ENCODE data around the gene TBCD.
"Not testable (repeated sequence)": the region's sequence is repeated elsewhere in the genome, so short reads cannot be mapped to it uniquely, and the experiment has no call there.

Gene TBCD

GRCh38 chr17:82767041-82767754 lies 15.3 kb downstream of the TBCD start:
- no peak for DNase-seq

DNA sequence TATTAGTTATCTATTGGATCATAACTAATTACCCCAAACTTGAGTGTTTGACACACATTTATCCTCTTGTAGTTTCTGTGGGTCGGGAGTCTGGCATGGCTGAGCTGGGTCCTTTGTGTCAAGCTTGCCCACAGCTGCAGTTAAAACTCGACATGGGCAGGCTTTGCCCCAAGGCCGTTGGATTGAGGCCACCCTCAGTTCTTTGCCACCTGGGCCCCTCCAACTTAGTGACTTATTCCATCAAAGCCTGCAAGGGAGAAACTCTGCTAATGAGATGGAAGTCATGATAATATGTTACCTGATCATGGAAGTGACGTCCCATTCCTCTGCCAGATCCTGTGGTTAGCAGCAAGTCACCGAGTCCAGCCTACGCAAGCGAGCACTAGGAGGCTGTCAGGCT lies 17.2 kb downstream of the TBCD start:
- no peak for DNase-seq

GRCh38 chr17:82772026-82772425 lies 20.2 kb downstream of the TBCD start:
- DNase-seq = no peak

- DNase-seq = not testable (repeated sequence)
These were observed 22.6 kb downstream of the TBCD start for GRCh38 chr17:82774456-82774855.

DNA sequence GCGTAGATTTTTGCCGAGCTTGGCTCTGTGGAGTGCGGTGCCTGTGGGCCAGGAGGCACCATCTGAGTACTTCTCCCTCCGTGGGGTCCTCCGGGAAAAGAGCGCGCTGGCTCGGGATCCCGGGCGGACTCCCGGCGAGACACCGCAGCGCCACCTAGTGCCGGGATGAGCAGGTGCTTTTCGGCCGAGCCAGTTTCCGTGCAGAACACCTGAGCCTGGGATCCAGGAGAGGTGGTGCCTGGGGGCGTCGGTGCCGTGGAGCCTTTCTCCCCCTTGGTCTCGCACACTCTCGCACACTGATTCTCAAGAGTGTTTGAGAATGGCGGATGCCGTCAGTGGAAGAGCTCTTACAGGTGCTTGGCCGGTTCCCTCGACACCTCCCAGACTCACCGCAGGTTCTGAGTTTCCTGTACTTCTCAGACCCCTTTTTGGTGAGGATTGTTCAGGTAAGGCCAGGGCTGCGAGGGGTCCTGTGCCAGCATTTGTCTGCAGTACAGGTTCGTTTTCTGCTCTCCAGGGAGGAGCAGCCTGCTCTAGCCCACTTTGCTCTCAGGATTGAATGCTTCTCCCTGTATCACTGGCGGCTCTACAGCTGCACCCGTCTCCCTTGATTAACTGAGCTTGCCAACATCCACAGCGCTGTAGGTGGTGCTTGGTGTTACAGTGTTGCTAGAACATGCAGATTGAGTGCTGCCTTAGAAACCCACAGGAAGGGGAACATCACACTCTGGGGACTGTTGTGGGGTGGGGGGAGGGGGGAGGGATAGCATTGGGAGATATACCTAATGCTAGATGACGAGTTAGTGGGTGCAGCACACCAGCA lies 23.3 kb downstream of the TBCD start:
- DNase-seq = peak; percentile 30 to 67

DNA sequence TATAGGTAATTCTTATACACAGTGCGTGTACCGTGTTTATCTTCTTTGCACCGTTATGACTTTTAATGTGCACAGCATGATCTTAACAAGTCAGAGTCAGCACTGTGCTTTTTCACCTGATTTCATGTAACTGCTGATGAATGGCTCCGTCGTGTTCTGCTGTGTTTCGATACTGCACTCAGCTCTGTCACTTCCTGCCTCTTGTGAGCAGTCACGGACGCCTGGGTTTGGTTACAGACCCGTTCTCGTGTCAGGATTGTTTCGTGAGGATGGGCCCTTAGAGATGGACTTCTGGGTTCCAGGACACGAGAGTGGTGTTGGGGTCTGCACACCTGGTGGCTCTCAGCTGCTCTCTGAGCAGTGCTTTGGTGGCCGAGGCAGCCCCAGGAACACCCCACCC lies 24.6 kb downstream of the TBCD start:
- DNase-seq = no peak

DNA sequence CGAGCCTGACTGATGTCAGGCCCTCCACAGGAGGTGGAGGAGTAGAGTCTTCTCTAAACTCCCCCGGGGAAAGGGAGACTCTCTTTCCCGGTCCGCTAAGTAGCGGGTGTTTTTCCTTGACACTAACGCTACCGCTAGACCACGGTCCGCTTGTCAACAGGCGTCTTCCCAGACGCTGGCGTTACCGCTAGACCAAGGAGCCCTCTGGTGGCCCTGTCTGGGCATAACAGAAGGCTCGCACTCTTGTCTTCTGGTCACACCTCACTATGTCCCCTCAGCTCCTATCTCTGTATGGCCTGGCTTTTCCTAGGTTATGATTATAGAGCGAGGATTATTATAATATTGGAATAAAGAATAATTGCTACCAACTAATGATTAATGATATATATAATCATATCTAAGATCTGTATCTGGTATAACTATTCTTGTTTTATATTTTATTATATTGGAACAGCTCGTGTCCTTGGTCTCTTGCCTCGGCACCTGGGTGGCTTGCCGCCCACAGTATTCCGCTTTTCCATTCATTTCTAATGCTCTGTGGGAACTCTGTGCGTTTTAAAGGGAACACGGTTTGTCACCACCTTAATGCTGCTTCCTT lies 26.0 kb downstream of the TBCD start:
- not testable (repeated sequence) for DNase-seq

DNA sequence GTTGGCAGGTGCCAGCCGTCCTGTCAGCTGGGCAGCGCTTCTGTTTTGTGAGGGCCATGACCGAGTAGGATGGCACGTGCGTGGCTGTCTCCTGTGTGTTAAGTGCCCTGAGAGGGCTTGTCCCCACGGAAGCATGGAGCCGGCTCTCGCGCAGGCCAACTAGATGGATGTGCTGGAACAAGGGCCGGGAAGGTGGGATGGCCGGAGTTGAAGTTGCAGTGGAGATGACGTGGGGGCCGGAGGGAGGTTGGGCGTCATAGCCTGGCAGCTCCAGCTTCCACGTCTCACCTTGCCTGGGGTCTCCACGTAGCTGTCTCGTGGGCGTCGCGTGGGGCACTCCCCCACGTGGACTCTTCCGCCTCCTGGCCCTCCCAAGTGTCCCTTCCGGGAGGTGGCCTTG lies 27.7 kb downstream of the TBCD start:
- DNase-seq = no peak

GRCh38 chr17:82780195-82780594 lies 28.3 kb downstream of the TBCD start:
- no peak for DNase-seq

DNA sequence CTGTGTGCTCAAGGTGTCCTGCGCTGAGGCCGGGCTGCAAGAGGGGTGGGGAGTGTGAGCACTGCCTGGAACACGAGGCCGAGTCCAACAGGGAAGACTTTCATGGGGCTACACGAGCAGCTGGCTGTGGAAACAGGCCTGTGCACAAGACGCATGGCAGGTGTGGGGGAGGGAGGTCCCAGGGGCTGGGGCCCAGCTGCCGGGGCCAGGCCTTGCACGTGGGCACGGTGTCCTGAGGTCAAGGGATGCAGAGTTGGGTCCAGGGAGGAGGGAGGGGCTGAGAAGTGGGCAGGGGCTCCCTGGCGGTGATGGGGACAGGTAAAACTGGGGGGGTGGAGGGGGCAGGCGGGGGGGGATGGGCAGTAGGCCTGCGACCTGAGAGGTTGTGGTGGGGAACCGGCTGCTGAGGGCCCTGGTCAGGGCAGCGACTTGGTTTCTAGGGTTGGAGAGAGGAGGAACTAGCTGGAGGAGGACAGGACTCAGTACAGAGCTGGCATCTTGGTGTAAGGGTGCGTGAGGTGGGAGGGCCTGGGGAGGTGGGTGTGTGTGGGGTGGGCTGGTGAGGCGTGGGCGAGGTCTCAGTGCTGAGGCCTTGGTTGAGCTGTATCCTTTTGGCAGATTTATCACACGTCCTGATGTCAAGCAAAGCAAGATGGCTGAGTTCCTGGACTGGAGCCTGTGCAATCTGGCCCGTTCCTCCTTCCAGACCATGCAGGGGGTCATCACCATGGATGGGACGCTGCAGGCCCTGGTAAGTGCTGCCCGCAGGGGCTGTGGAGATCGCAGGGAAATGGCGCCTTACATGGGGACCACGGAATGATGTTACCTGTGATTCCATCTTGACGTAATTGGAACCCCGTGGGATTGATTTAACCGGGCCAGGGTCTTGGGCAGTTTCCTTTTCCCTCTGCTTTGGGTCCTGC lies 29.4 kb downstream of the TBCD start:
- no peak for DNase-seq

DNA sequence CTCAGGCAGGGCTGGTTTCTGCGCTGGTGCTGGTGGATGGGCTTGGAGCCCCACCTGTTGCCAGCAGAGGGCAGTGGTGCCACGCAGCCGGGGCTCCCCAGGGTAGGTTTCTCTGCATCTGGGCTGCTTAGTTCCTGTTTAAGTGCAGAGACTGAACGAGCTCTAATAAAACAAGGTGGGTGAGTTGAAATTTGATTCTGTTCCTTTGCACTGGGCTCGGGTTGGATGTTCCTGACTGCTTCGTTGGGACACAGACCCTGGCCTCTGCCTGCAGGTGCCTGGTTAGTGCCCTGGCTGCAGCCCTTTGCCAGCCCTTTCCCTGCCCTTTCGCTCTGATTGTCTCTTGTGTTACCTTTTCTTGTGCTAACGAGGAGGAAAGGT lies 30.0 kb downstream of the TBCD start:
- DNase-seq = peak; percentile 31 to 53

GRCh38 chr17:82782657-82783207 lies 30.9 kb downstream of the TBCD start:
- no peak for DNase-seq

DNA sequence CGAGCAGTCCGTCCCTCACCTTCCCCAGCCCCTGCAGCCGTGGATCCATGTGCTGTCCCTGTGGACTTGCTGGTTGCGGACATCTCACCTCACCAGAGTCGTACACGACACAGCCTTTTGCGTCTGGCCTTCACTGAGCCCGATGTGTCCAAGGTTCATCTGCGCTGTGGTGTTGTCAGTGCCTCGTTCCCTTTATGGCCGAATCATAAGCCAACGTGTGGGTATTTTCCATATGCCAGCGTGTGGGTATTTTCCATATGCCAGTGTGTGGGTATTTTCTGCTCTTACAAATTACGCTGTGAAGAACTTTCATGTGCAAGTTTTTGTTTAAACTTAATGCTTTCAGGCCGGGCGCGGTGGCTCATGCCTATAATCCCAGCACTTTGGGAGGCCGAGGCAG lies 31.6 kb downstream of the TBCD start:
- DNase-seq = no peak

DNA sequence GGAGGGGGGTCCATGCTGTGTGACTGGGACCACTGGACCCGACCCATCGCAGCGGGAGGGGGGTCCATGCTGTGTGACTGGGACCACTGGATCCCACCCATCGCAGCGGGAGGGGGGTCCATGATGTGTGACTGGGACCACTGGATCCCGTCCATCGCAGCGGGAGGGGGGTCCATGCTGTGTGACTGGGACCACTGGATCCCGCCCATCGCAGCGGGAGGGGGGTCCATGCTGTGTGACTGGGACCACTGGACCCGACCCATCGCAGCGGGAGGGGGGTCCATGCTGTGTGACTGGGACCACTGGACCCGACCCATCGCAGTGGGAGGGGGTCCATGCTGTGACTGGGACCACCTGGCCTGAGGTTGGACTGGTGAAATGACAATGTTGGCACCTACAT lies 33.7 kb downstream of the TBCD start:
- DNase-seq = not testable (repeated sequence)

- DNase-seq = no peak
These were observed 34.6 kb downstream of the TBCD start for GRCh38 chr17:82786427-82786826.

DNA sequence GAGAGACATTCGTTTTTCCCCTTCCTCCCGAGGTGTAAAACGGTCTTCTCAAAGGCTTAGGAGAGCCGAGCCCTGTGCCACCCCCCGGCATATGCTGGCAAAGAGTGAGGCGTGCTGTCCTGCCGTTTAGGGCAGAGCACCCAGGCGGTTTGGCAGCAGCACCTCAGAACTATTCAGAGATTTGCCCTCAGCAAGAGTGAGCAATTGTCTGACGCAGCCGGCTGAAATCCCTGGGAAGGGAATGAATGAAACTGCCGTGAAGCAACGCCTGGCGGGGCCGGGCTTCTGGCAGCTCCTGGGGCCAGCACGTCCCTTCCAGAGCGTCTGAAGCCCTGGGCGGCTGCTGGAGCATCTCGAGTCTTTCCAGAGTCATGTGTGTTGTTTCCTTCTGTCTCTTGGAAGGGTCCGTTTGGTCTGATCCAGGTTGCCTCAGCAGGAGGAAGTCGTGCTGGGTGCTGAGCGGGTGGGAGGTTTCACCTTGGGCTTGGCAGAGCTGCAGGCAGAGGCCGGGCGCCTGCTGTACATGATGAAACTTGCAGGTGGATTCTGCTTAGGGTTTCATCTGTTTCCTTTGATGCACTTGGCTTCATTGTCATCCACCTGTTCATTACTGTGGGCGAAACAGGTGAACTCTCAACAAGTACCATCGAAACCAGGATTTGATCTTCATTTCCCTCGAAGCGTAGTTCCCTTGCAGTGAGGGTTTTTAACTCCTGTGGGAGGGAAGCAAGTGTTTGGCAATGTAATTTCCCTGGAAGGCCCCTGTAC lies 35.4 kb downstream of the TBCD start:
- no peak for DNase-seq

DNA sequence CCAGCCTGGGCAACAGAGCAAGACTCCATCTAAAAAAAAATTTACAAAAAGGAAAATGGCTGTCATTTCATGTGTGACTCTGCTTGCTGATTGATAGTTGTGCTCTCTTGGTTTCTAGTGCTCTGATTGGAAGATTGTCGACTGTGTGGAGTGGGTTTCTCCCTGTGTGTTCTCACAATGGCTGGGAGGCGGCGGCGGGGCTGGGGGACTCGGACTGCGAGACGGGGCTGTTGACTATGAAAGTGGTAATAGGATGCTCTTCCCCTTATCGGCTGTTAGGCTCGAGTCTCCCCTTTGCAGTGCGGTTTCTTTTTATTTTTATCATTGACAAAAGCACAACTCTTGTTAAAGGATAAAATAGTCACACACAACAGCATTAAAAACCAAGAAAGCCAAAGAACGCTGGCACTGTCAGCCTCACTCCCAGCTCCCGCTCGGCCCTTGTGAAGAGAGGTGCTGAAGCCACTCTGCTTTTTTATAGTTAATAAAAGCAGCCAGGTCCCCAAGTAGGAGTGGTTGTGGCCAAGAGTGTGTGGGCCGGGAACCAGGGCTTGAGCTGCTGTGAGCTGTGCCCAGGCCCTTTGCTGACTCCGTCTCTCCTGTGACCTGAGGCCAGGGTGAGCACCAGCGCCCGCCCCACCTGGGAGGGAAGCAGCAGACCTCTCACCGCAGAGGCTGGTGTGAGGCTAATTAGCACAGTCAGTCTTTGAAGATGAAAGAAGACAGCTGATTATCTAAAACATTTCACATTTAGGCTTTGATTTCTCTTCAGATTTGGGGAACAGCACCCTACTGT lies 36.5 kb downstream of the TBCD start:
- DNase-seq = no peak

GRCh38 chr17:82789051-82789592 lies 37.3 kb downstream of the TBCD start:
- no peak for DNase-seq

DNA sequence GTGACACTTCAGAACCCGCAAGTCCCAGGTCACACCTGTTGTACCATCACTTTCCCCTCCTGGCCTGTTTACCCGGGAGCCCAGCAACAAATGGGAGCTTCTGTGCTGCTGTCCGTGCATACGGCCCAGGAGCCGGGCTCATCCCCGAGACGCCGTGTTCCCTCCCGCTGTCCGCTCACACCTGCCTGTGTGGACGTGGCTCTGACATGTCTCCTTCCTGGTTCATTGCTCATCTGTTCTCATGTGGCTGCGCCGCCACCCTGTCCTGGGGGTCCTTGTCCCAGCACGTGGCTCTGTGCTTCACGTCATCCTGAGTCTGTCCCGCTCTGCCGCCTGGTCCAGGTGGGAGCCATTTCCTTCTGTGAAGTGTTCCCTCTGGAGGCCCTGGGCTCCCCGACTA lies 37.9 kb downstream of the TBCD start:
- DNase-seq = no peak

DNA sequence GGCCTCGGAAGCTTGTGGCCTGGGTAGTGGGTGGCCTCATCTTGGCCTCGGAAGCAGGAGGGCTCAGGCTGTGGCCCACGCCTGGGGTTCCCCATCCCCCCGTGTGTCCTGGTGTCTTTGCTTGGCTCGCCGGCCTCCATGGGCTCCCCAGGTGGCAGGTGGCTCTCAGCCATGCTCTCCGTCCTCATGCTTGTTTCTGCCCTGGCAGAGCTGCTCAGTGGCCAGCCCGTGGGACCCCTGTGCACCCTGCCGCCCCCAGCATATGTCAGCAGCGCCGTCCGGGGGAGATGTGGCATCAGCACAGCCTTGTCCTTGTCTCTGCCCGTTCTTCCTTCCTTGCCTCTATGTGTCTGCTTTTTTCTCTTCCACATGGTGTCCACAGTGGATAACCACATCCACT lies 38.5 kb downstream of the TBCD start:
- no peak for DNase-seq

DNA sequence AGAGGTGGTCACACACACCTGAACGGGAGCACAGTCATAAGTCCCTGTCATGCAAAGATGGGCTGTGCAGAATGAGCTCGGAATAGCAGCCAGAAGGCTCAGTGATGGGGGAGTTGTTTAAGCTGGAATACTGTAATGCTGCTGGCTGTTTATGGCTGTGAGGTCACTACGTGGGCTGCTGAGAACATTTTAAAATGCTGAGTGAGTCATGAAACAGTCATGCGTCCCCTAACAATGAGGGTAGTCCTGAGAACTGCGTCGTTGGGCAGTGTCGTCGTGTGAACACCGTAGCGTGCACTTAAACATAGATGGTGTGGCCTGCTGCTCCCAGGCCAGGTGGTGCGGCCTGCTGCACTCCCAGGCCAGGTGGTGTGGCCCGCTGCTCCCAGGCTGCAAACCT lies 39.7 kb downstream of the TBCD start:
- DNase-seq = no peak

Data from NCI-H1930 (cell line).